HT-29 (cell line): ENCODE measurements around the gene CDH8. TPM values are rescaled to one million over a fixed set of nuclear protein-coding genes. Genes with fewer than 3 reads are reported as not detected.

Experiments
- DNase-seq: peaks from one replicate; pipeline ENCODE4 v3.0.0-alpha.2; 2015; ENCODE audit warnings: low spot score
- total RNA-seq: library from RNA; depleted of rRNA; stranded (reverse); fragments of >200 nt; shearing (Covaris generic); gene quantifications from 2 replicates; pipeline ENCODE4 v1.2.3, GENCODE V29; 2014

CDH8 gene
- total RNA-seq, 1 experiment from 2014 or later, result not detected

- no peak for DNase-seq
Measured at GRCh38 chr16:61653544-61653943, 382.7 kb downstream of the CDH8 start.

- DNase-seq, result no peak
Measured at GRCh38 chr16:61645561-61645960, 390.7 kb downstream of the CDH8 start.

GRCh38 chr16:61644736-61645135, 391.5 kb downstream of the CDH8 start:
- no peak for DNase-seq

- no peak for DNase-seq
Measured at GRCh38 chr16:61617219-61617783, 418.9 kb downstream of the CDH8 start.

GRCh38 chr16:61616088-61616487, 420.1 kb downstream of the CDH8 start:
- no peak for DNase-seq

GRCh38 chr16:61611847-61612491, 424.3 kb downstream of the CDH8 start:
- DNase-seq, result no peak

GRCh38 chr16:61606581-61606980, 429.7 kb downstream of the CDH8 start:
- no peak for DNase-seq
